ENCODE measurements around the gene ALAS1. TPM values are rescaled to one million over a fixed set of nuclear protein-coding genes. Genes with fewer than 3 reads are reported as not detected.

Gene ALAS1
- polyA plus RNA-seq, 1 donor (not counting 4 experiments of a cell fraction or from before 2014, with no cell fraction given): 74.1 TPM

- no peak overlapping the region for H3K4me2 ChIP-seq (ENCODE audit: control insufficient read depth, extremely low read depth, insufficient read depth, low read depth, low read length)
- no peaks in the 10 kb centered on the region for H3K36me3 ChIP-seq (ENCODE audit: control insufficient read depth in 2 of 2, extremely low read depth in 1 of 2, insufficient read depth in 2 of 2, low read length in 2 of 2)
- TF ChIP-seq EZH2 (IDR thresholded peaks at IDR 0.05; ENCODE audit: low read length) (no peak), CTCF (optimal IDR thresholded peaks at IDR 0.05 in 1 of 3, IDR thresholded peaks at IDR 0.05 in 1 of 3, conservative IDR thresholded peaks at IDR 0.05 in 1 of 3; ENCODE audit: extremely low read depth in 1 of 3, insufficient read depth in 2 of 3, low read length in 3 of 3) (no peak)
- no peak for FAIRE-seq
- H2AFZ ChIP-seq (ENCODE audit: control insufficient read depth, low read length): no peak overlapping the region
- no peaks in the 10 kb centered on the region for H3K9me3 ChIP-seq (ENCODE audit: control insufficient read depth, low read depth, low read length)
- no peak overlapping the region for H3K27ac ChIP-seq (ENCODE audit: control insufficient read depth, insufficient read depth, low read length)
- H3K27me3 ChIP-seq (ENCODE audit: control insufficient read depth, extremely low read depth, insufficient read depth, low read length): no peaks in the 10 kb centered on the region
- no peak overlapping the region for H3K4me3 ChIP-seq (ENCODE audit: control insufficient read depth in 2 of 3, extremely low read depth in 1 of 3, insufficient read depth in 2 of 3, low read depth in 1 of 3, low read length in 3 of 3)
- no peak for DNase-seq (ENCODE audit: low read depth, low spot score)
- dilution Hi-C loops (cut with MboI; ENCODE audit: extremely low pct_ligation_motif_present, low sequenced_read_pairs): no loop called here
- H3K9ac ChIP-seq (ENCODE audit: control insufficient read depth, extremely low read depth, insufficient read depth, low read length): no peak overlapping the region
- H4K20me1 ChIP-seq (ENCODE audit: control insufficient read depth, extremely low read depth, insufficient read depth, low read length): no peaks in the 10 kb centered on the region
- H3K79me2 ChIP-seq (ENCODE audit: control insufficient read depth, insufficient read depth, low read length): no peaks in the 10 kb centered on the region
- peaks cover 17% of the 10 kb centered on the region for H3K4me1 ChIP-seq (ENCODE audit: control insufficient read depth, extremely low read depth, insufficient read depth, low read length)
- peaks cover 3% of the 10 kb centered on the region for H3K9me1 ChIP-seq (ENCODE audit: control insufficient read depth, extremely low read depth, insufficient read depth, low read length)
These were observed 23.8 kb downstream of the ALAS1 start for GRCh38 chr3:52221563-52222318.

GRCh38 chr3:52222319-52223221 is 24.6 kb downstream of the ALAS1 start:
- Histone ChIP-seq H3K27me3 (ENCODE audit: control insufficient read depth, extremely low read depth, insufficient read depth, low read length) (no peaks in the 10 kb centered on the region), H3K79me2 (ENCODE audit: control insufficient read depth, insufficient read depth, low read length) (no peaks in the 10 kb centered on the region), H3K9me3 (ENCODE audit: control insufficient read depth, low read depth, low read length) (no peaks in the 10 kb centered on the region), H4K20me1 (ENCODE audit: control insufficient read depth, extremely low read depth, insufficient read depth, low read length) (no peaks in the 10 kb centered on the region), H3K36me3 (ENCODE audit: control insufficient read depth in 2 of 2, extremely low read depth in 1 of 2, insufficient read depth in 2 of 2, low read length in 2 of 2) (peaks cover 0 to under 1% of the 10 kb centered on the region in 2 experiments), H3K4me1 (ENCODE audit: control insufficient read depth, extremely low read depth, insufficient read depth, low read length) (peaks cover 9% of the 10 kb centered on the region), H2AFZ (ENCODE audit: control insufficient read depth, low read length) (no peak overlapping the region), H3K4me3 (ENCODE audit: control insufficient read depth in 2 of 3, extremely low read depth in 1 of 3, insufficient read depth in 2 of 3, low read depth in 1 of 3, low read length in 3 of 3) (no peak overlapping the region), H3K4me2 (ENCODE audit: control insufficient read depth, extremely low read depth, insufficient read depth, low read depth, low read length) (no peak overlapping the region), H3K27ac (ENCODE audit: control insufficient read depth, insufficient read depth, low read length) (no peak overlapping the region), H3K9me1 (ENCODE audit: control insufficient read depth, extremely low read depth, insufficient read depth, low read length) (peaks cover 2% of the 10 kb centered on the region), H3K9ac (ENCODE audit: control insufficient read depth, extremely low read depth, insufficient read depth, low read length) (no peak overlapping the region)
- dilution Hi-C loops (cut with MboI; ENCODE audit: extremely low pct_ligation_motif_present, low sequenced_read_pairs): no loop called here
- TF ChIP-seq CTCF (optimal IDR thresholded peaks at IDR 0.05 in 1 of 3, IDR thresholded peaks at IDR 0.05 in 1 of 3, conservative IDR thresholded peaks at IDR 0.05 in 1 of 3; ENCODE audit: extremely low read depth in 1 of 3, insufficient read depth in 2 of 3, low read length in 3 of 3): no peak
- TF ChIP-seq EZH2 (IDR thresholded peaks at IDR 0.05; ENCODE audit: low read length): no peak
- FAIRE-seq: no peak
- no peak for DNase-seq (ENCODE audit: low read depth, low spot score)
